ENCODE data around the gene PDZD7. TPM values are rescaled to one million over a fixed set of nuclear protein-coding genes. Genes with fewer than 3 reads are reported as not detected.

The PDZD7 gene
- total RNA-seq, 1 experiment from 2014 or later = 1.6 TPM

DNA sequence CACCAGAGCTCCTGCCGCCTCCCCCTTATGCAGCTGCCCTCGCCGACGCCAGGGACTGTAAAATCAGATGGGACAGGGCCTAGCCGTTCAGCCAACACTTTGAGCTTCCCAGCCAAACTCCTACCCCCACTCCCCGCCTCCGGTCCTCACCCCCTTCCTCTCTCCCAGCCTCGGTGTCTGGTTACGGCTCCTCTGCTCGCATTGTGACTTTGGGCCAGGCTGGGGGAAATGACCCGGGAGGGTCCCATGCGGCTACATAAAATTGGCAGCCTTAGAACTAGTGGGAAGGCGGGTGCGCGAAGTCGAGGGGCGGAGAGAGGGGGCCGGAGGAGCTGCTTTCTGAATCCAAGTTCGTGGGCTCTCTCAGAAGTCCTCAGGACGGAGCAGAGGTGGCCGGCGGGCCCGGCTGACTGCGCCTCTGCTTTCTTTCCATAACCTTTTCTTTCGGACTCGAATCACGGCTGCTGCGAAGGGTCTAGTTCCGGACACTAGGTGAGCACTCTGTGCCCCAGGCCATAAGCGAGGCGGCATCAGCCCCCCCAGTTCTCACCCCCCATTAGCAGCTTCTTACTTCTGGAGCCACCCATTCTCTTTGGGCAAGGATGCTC, 30.8 kb upstream of the PDZD7 start, which contains the start of gene KAZALD1:
TSS of gene KAZALD1 (plus strand) at position 366 of the 608 bp plus-strand sequence. CDS start 604 bp downstream, outside the sequence.
- DNase-seq (ENCODE audit: low read depth) = no peak

DNA sequence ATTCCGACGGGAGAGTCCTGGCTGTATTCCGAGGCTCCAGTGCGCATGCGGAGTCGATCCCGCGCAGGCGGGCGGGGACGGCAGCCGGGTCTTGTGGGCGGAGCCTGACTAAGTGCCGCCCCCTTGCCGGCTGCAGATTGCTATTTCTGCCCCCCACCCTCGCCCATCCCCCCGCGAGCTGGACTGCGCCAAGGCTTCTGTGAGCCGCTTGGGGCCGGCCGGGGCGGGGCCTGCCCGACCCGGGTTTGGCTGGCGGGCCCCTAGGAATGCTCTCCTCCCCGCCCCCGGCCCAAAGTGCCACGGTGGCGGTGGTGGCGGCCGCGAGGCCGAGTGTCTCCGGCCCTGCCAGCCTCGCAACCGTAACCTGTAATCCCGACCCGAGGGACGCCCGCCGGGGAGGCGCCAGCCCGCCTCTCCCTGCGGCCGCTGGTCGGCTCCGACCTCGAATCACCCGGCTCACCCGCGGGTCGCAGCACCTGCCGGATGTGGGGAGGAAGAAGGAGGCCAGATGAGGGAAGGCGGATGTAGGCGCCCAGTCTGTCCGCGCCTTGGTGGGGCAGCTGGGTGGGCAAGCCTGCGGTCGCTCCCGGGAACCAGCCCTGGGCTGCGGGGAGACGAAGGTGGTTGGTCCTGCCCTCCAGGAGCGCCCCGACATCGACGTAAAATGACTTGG, 30.2 kb upstream of the PDZD7 start:
- peak; percentile 91 for DNase-seq (ENCODE audit: low read depth)

DNA sequence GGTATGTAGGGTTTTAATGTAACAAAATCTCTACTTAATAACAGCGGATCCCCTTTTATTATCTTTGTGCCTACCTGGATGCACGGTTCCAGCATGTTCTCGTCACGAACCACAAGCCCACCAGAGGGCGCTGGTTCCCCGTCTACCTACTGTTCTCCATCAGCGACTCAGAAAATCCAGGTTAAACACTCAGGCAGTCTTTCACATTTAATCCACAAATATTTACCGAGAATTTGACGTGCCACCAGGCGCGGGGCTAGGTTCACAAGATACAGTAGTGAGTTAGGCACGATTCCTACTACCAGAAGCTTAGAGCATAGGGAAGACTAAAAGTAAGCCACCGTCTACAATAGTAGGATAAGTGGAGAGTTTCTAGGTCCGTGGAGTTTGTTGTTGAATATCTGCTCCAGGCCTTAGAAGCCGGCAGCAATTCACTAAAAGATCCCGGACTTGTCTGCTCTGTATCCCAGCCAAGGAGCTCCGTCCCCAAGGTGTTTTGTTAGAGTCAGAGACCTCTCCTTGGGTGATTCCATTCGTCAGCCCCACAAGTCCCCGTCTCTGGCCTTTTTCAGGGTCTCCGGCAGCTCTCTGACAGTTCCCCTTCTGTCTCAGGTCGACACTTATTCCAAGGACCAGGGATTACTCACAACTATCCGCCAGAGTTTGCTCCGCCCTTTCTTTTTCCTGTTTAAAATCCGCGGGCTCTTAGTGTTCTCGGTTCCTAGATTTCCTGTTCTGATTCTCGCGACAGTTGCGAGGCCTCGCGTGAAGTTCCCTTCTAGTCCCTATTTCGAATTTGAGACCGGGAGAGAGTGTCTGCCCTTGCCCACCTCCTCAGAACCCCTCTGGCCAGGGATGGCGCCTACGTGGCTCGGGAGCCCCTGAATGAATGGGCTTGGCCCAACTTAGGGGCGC, 29.4 kb upstream of the PDZD7 start:
- peak; percentile 92 for DNase-seq (ENCODE audit: low read depth)

DNA sequence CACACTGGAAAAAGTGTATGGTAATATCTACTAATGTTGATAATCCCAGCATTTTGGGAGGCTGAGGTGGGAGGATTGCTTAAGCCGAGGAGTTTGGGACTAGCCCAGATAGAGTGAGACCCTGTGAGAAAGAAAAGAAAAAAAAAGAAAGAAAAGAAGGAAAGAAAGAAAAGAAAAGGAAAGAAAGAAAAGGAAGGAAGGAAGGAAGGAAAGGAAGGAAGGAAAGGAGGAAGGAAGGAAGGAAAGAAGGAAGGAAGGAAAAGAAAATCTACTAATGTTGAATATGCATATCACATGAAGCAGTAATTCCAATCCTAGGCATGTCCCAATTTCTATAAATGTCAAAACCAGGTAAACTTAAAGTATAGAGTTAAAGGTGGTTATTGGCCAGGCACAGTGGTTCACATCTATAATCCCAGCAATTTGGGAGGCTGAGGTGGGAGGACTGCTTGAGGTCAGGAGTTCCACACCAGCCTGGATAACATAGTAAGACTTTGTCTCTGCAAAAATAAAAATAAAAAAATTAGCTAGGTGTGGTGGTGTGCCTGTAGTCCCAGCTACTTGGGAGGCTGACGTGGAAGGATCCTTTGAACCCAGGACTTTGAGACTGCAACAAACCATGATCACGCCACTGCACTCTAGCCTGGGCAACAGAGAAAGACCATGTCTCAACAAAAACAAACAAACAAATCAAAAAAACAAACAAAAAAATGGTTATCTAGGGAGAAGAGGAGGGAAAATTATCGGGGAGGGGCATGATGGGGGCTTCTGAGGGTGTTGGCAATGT, 25.6 kb upstream of the PDZD7 start:
- DNase-seq (ENCODE audit: low read depth) = no peak

DNA sequence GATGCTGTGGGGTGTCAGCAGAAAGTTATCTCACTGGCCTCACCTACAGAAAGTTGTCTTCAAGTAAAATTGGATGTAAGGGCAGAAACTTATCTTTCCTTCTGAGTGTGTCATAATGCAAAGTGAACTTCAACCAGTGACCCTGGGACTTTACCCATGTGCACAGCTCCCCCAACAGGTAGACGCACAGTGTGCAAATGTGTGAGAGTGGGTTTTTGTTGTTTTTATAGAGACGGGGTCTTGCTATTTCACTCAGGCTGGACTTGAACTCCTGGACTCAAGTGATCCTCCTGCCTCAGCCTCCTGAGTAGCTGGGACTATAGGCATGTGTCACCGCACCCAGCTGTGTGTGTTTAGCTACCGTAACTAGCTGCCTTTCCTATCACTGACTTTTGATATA, 24.5 kb upstream of the PDZD7 start:
- DNase-seq (ENCODE audit: low read depth) = no peak

DNA sequence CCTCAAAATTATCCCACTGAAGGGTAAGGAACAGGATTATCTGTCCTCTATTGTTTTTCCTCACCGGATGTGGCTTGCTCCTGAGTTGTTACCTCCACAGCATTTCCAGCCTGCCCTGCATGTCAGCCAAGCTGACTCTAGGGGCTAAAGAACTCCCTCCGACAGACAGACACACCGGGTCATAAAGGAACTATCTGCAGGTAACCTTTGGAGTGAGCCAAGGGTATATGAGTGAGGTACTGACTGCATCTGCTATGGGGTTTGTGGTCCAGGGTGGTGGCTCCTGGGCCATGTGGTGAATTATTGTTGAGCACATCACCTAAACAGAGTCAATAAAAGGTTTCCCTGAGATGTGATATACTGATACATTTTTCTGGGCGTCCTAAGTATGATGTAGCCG, 23.9 kb upstream of the PDZD7 start:
- no peak for DNase-seq (ENCODE audit: low read depth)

DNA sequence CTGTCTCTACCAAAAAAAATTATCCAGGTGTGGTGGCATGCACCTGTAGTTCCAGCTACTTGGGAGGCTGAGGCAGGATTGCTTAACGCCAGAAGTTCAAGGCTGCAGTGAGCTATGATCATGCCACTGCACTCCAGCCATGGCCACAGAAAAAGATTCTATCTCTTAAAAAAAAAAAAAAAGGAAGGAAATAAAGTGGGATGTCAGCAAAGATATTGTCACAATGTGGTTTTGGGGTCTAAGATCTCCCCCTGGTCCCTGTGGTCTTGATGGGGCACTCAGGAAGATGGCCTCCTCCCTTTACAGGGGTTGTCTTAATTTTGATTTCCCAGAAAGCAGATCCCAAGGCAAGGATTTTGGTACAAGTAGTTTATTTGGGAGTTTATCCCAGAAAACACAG, 23.4 kb upstream of the PDZD7 start:
- no peak for DNase-seq (ENCODE audit: low read depth)

DNA sequence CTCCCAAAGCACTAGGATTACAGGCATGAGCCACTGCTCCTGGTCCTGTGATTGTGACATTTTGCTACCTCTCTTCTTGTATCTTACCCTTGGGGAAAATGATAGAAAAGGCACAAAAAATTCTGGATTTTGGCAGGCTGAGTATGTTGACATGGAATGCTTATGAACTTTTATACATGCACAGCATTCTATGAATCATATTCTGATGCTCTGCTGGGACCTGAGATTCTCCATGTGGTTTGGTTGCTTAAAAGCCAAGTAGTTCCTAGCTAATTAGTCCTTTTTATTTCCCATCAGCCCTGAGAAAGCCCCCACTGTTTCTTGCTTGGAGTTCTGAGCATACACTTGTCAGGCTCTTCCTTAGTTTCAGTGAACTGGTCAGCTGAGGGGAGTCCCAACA, 22.6 kb upstream of the PDZD7 start:
- no peak for DNase-seq (ENCODE audit: low read depth)

DNA sequence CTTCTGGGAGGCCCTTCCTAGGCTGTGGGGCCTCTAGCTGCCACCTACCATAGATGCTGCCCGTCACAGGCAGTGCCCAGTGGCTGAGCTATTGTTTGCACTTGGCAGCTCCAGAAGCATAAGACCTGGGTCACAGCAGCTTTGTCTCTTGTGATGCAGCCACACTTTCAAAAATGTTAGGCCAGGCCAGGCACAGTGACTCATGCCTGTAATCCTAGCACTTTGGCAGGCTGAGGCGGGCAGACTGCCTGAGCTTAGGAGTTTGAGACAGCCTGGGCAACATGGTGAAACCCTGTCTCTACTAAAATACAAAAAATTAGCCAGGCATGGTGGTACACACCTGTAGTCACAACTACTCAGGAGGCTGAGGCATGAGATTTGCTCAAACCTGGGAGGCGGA, 21.4 kb upstream of the PDZD7 start:
- peak; percentile 85 for DNase-seq (ENCODE audit: low read depth)

DNA sequence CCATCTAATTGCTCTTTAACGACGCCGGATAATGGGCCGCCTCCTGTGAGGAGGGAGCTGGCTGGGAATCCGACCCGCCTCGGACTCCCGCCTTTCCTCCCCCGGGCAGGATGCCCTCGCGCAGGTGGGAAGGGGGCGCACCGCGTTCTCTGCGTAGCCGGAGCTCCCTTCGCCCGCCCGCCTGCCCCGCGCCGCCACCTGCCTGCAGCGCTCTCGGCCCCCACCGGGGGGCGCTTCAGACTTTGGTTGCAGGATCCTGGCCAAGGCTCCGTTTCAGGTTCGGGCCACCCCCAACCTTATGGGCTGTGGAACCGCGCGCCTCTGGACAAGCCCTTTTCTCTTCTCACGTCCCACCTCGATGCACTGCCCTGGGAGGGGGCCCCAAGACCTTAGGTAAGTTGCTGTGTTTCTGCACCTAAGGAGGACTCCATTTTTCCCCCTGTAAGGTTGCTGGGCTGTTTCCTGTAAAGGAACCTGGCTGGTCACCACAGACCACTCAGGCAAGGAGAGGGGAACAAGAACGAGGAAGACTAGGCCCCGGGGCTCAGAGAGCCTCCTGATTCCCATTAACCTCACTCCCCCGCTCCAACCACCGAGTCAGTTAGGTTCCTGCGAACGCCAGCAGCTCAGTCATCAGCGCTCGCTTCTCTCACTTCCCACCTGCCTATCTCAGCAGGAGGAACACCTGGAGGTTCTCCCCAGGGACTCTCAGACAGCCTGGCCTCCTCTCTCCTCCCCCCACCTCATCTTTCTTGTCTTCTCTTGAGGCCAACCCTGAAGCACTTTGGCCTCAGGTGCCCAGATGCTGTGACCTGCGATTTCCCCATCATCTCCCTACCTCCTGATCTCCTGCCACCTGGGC, 19.5 kb upstream of the PDZD7 start:
- DNase-seq (ENCODE audit: low read depth) = peak; percentile 55

DNA sequence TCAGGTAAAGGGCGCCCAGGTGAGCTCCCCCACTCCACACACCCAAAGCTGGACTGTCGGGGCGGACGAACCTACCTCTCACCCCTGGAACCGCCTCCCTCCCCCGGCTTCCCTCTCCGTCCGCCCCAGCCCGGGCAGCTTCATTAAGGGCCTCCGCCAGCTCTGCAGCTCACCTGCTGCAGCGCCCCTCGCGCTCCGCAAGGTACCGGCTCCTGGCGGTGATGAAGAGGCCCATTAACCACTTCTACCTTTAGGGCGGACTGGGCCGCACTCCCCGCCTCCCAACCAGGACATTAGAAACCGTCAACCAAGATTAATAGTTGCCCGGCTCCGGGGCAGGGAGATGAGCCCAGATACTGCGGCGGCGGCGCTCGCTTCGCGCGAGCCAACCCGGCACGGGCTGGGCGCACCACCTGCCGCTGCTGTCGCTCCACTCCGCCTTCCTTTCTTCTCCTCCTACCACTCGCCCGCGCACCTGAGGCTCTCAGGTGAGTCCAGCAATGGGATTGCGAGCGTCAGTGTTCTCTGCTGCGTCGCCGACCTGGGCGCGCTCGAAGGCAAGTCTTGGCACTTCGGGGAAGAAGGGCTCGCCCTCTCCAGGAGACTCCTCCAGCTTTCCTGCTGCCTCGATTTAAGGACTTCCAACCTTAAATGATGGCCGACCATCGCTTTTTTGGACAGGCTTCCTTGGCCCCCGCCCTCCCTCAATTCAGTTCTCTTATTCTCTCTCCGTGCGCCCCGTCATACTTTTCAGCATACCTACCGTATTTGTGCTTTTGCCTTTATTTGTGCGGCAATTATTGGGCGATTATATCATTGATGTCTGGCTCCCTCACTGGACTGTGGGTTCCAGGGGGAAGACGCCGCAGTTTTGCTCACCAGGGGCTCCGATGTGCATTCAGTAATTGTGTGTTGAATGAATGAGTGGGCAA, 17.3 kb upstream of the PDZD7 start:
- no peak for DNase-seq (ENCODE audit: low read depth)

DNA sequence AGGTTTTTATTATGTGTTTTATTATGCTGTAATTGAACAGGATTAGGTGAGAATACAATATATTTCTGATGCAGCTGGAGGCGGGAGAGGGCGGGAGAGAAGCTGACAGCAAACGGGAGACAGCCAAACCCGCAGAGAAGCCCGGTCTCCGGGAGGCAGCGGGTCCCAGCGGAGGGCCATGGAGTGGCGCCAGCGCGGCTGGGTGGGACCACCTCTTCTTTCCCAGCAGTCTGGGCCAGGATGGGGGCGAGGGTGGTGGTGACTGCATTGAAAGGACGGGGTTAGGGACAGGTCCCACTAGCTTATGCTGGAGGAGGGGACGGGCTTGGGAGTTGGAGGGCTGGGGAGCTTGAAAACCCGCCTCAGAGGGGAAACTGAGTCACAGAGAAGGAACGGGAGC, 16.3 kb upstream of the PDZD7 start:
- no peak for DNase-seq (ENCODE audit: low read depth)

DNA sequence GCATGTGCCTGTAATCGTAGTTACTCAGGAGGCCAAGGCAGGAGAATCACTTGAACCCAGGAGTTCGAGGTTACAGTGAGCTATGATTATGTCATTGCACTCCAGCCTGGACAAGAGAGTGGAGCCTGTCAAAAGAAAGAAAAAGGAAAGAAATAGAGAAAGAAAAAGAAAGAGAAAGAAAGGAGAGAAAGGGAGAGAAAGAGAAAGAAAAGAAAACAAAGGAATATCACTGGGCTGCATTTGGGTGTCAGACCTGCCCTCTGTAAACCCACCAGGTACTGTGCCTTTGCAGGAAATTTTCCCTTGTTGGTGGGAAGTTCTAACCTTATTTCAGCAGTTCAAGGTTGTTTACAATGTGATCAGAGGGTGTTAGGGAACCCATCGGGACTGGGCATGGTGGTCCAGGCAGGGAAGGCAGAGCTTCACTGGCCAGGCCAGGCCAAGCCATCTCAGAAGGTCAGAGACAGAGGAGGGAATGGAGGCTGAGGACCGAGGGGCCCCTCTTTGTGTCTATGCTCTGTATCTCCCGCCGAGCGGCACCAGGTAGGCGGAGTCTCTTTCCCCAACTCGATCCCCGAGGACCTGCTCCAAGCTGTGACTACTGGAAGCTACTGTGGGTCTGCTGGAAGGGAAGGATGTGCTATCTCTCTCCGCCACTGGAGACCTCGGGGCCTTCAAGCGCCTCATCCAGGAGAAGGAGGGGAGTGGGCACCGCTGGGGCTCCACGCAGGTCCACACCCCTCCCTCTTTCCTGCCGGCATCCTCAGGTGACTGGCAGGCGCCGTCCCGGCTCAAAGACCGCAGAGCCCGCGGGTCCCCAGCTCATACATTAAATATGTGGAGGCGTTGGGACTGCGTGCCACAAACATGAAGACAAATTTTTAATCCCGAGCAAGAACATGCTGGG, 15.7 kb upstream of the PDZD7 start:
- no peak for DNase-seq (ENCODE audit: low read depth)

DNA sequence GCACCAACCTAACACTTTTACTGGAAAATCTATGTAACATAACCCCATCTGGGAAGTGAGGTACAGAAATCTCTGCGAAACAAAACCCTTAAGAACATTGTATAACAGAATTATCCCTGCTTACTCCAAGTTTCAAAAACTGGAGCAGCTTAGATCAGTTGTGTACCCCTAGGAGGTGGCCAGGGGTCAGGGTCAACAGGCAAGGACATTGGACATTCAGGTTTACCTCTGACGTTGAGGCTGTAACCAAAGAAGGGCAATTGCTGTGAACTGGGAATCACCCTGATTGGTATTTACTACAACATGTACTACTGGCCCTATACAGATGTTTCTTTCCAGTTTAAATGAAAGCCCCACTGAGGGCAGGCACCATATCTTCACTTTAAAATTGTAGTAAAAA, 13.2 kb upstream of the PDZD7 start:
- no peak for DNase-seq (ENCODE audit: low read depth)

DNA sequence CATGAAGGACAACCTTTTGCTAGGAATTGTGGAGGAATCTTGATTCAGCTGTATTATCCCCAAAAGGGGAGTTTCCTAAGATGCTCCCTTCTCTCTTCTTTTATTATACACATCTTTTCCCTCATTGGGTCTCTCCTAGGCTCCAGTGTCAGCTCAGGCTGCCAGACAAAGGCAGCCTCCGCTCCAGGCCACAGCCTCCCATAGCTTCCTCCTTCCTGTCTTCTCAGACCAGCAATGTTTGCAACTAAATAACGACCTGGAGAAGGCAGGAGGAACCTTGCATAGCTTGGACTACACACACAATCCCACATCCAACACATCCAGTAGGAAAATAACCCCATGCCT, 12.4 kb upstream of the PDZD7 start:
- peak; percentile 37 for DNase-seq (ENCODE audit: low read depth)

DNA sequence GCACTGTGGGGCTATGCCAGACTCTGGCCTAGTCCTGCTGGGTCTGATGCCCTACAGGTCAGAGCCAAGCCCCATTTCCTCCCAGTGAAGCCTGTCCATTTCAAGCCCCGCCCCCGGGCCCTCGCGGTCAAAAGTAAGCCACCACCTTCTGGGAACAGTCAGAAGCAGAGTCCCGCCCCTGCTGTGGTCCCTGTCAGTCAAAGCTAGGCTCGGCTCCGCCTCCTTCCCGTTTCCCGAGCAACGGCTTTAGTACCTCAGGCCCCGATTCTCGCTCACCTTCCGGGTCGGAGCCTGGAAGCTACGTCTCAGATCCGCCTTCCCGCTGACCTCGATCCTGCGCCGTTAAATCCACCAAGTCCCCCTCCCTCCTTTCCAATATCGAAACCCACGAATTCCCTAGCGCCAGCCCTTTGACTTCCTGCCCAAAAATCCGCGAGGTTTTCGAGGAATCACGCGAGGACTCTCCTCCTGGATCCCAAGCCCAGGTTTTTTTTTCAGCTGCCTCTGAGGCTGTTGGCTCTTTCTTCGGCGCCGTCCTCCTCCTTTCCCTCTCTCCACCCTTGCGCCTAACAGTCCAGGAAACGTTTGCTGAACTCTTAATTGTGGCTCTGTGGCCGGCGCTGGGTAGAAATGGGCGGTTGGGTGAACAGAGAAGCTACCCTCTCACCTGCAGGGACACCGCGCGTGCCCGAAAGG, 11.9 kb upstream of the PDZD7 start:
- DNase-seq (ENCODE audit: low read depth) = peak; percentile 98

DNA sequence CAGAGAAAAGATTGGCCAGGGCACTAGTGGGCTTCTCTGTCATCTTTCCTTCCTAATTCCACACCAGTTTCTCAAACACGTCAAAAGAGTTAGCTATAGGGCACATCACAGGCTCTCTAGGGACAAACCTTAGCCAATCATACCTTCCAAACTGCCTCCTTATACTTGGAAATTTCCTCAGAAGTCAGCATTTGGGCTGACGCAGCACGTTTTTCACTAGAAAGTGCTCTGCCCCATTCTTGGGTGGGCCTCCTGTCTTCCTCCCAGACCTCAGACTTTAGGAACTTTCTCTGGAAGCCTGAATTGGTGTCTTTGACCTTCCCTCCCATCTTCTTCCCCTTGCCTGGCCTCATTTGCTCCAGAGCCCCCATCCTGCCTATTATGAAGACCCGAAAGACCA, 11.2 kb upstream of the PDZD7 start:
- no peak for DNase-seq (ENCODE audit: low read depth)

DNA sequence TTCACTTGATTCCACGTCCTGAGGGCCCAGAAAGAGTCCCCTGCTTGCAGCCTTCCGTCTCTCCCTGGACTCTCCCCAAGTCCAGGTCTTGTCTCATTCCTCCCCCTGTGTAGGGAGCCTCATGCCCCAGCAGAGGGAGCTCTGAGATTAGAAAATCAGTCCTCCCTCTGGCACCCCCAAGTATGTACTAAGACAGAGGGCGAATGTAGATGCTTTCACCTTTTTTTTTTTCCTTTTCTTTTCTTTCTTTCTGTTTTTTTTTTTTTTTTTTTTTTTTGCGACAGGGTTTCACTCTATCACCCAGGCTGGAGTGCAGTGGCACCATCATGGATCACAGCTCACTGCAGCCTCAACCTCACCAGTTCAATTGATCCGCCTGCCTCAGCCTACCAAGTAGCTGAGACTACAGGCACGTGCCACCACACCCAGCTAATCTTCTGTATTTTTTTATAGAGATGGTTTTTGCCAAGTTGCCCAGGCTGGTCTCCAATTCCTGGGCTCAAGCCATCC, 10.4 kb upstream of the PDZD7 start:
- DNase-seq (ENCODE audit: low read depth) = peak; percentile 83
